ENCODE measurements around the gene HES6.
A peak's percentile ranks its signal among the peaks of the same experiment; 100 is the strongest.
"Not testable (repeated sequence)": the region's sequence is repeated elsewhere in the genome, so short reads cannot be mapped to it uniquely, and the experiment has no call there.

Gene HES6

DNA sequence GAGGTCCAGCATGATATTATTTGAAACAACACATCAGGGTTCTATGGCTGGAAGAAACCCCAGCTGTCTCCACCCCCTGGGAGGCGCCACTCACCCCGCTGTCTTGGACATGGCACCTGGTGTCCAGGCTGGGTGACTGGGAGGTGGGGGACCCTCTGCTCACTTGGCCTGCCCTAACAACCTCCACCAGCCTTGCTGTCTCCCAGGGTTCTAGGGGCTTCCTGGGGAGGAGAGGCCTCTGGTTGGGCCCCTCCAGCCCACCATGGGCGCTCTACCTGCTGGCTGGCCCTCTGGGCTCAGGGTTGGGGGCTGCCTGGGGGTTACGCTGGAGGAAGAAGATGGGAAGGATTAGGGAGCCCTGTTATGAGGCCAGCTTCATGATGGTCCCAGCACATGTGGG, 32.3 kb upstream of the HES6 start:
- DNase-seq: no peak

DNA sequence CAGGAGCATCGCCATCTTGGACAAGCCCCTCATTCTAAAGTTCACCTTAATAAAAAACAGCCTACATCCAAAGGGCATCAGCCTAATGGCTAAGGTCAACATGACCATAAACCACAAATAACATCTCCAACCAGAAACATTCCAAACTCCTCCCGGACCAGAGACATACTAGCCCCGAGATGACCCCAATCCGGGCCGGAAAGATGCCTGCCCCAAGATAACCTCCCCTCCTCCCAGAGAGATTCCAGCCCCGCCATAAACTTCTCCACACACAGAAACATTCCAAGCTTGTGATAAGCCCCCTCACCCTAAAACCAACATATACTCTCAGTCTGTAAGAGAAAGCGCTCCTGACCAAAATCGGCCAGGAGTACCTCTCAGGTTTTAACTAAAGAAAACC, 31.8 kb upstream of the HES6 start:
- DNase-seq: not testable (repeated sequence)

DNA sequence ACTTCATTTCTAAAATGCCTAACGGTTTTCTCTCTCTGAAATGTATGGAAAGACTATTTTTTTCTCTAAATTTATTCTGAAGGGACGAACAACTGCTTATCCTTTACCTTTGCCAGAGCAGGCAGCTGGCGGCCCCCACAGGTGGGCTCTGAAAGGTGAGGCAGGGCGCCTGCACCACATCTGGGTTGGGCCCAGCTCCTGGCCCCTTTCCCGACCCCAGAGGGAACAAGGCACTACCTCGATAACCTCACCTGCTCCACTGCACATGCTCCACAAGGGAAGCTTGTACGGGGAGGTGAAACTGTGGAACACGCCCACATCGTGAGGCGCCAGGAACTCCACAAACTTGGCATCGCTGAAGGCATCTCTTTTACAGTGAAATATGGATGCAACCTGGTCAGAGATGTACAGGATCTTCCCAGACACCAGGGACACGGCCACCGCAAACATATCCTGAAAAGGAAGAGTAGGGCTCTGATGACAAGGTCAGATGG, 31.3 kb upstream of the HES6 start:
- no peak for DNase-seq

DNA sequence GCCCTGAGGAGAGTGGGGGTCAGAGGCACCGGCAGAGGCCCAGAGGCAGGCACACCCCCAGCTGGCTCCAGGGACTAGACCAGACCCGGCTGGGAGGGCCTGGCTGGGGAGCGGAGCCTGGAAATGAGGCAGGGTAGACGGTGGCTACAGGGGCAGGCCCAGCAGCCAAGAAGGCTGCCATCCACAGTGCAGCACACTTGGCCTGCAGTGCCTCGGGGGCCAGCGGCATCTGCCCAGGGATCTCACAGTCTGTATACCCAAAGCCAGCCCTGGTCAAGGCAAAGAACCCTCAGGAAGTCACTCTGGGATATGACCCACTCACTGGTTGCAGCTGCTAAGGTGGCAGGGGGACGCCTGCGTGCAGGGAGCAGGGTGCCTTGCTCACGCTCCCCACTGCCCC, 30.8 kb upstream of the HES6 start:
- no peak for DNase-seq

DNA sequence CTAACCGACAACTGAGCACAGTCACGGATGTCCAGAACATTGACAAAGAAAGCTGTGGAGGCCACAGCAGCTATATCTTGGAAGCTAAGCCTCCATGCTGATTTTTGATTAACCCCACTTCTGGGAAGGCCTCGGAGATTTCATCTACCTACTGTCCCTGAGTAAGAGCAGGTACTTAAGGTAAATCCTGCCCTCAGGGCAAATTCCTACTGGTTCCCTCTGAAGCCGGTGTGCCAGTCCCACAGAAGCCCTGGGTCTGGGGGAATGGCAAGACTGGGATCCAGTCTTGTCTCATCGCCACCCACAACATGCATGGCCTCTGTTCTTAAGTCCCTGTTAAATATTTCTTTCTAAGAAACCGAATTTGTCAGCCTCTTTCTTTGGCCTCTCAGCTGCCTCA, 29.9 kb upstream of the HES6 start:
- no peak for DNase-seq

DNA sequence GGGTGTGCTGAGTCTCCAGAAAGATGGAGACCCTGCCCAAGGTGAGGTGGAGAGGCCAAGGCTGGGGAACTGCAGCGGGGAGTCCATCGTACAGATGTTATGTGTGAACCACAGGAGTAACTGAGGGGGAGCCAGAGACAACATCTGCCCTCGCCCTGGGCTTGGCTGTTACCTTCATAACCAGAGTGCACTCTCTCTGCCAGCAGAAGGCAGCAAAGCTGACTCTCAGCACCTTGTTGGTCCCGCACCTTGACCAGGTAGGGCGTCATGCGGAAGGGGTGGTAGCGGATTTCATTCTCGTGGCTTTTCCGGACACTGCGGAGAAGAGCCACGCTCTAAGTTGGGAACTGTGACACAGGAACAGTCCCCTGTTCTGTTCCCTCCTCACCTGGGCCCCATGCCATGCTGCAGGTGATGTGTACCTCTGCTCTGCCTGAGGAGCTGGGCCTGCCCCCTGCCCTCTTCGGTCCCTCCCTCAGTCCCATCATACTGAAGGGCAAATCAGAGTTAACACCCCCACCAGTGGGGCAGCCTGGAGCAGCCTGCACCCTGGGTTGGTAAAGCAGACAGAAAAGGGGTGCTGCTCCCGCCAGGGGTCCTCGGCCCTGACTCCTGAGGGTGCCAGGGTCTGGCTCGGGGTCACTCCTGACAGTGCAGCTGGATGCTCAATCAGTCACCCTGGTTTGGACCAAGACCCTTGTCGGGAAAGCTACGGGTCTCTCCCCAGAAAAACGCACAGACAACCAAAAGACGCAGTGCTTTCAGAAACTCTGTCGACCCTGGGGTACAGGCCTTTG, 28.2 kb upstream of the HES6 start:
- no peak for DNase-seq

DNA sequence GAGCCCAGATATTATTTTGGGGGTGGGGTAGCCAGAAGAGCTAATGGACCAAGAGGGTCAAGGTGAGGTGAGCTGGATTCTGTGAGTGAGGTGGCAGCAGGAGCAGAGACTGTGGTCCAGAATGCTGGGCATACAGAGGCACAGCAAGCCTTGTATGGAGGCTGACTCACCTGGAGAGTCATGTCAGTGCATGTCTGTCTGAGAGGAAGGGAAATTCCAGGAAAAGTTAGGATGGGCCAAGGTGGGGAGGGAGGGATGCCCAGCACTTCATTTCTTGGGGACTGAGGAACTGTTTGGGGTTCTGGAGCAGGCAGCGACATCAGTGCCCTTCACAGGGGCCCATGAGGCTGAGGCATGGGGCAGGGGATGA, 27.5 kb upstream of the HES6 start:
- DNase-seq: no peak

DNA sequence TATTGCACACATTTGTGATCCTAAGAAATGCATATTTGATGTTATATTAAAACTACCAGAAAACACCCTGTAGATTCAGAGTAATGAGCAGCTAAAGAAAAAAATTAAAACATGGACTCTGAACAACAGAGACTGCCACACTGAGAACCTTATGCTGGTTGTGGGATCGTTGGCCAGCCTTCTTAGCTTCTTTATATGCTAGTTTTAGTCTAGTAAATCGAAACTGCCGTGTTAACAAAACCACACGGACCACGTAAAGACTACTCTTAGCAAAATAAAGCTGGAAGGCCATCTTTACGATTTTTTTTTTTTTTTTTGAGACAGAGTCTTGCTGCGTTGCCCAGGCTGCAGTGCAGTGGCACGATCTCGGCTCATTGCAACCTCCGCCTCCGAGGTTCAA, 25.8 kb upstream of the HES6 start:
- DNase-seq: no peak

DNA sequence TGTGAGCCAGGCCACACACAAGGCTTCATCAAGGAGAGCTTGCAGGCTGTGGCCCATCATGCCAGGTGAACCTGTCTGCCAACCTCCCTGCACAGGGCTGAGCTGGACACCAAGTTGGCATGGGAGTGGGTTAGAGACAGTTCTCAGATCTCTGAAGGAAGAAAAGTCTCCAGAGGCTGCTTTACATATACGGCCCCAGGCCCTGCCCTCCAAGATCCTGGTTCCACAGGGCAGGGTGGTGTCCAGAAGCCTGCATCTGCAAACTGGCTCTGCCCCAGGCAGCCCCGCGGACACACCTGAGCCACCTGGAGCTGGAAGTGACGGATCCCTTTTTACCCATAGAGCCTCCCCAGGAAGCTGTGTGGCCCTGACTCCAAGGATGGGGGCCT, 24.2 kb upstream of the HES6 start:
- DNase-seq: no peak

DNA sequence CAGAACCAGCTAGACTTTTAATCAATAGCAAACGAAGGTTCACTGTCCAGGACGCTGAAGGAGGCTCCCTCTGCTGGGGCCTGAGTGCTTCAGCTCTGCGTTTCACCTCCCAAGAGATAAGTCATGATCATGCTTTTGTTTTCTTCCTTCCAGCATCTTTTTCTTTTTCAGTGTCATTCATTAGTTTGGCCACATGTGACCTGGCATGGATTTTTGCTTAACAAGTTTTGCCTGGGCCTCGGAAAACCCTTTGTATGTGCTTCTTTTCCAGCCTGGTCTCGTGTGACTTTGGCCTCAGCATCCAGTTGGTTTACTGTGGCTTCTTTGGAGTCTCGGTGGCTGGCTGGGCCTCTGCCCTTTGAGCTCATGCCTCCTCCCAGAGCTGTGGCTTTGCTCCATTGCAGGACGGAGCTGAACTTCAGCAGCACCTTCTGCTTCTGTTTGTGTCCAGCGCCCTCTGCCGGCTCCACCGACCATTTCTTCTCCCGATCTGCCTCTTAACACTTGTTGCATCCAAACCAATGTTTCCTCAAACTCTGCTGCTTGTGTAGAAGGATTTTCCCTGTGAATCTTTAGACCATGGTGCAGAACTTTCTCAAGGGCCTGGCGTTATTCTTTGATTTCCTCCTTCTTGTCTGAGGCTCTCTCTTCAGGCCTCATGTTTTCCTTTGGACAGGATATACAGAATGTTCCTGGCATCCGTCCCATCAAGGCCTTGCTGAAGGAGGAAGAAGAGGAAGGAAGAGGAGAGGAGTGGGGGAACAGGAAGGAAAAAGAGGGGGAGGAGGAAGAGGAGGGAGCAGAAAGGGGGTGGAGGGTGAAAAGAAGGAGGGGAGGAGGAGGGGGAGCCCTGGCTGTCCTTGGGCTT, 23.6 kb upstream of the HES6 start:
- peak; percentile 65 for DNase-seq

DNA sequence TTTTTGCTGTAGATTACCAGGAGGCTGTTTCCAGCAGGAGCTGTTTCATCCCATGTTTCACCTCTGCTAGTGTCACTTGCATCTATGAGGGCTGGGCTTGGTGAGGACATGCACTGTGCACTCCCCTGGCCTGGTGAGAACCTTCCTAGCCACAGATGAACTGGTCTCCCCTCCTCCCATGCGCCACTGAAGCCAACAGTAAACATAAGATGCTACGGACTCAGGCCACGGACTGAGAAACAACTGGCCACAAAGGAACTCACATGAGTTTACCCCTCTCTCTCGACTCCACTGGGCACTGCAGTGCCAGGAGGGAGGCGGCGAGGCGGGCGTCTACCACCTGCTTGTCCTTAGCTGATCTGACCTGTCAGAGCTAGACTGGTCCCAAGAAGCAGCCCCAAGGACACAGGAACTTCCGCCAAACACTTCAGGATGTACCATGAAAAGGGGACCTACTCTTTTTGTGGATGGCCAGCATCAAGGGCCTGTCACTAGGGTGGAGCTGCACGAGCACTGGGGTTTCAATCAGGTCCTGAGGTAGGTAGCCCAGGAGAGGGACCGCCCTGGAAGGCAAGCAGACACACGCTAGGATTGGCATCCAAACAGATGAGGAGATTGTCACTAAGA, 22.8 kb upstream of the HES6 start:
- no peak for DNase-seq

DNA sequence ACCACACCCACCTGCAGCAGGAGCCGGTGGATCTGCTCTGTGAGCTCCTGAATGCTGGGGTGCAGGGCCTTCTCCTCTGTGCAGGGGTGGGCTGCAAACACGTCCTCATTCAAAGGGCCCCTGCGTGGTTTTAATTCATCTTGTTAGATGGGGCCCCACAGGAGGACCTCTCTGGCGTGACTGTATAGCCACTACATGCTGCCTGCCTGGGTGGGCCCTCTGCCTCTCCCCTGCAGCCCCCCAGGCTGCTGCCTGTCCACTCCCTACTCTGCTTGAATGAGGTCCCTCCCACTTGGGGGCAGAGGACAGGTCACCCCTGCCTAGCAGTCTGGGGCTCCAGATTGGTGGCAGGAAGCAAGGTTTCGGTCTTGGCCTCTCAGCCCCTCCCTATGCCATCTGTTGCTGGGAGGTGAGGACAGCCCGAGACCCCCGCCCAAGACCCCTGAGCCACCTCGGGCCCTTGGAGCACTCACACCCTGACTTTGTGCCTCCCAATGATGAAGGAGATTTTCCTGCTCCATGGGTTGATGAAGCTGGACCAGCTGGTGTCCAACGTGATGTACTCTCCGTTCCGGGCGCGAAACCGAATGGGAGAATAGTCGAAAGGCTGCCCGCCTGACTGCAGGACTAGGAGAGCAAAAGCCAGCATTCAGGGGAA, 22.0 kb upstream of the HES6 start:
- no peak for DNase-seq

DNA sequence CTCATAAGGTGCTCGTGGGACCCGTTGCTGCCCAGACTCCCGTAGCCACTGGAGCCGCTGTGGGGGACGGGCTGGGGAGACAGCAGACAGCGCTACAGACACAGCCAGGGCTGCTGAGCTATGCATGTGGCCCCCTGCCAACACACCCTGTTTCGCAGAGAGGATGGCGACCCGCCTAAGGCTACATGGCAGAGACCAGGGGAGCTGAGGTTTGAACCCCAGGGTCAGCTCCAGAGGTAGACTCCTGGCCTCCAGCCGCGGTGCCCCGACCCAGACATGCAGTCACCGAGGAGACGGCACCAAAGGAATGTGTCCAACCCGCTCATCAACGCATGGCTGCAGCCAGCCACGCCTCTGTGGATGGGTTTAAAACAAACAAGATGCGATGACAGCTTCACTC, 21.0 kb upstream of the HES6 start:
- no peak for DNase-seq

DNA sequence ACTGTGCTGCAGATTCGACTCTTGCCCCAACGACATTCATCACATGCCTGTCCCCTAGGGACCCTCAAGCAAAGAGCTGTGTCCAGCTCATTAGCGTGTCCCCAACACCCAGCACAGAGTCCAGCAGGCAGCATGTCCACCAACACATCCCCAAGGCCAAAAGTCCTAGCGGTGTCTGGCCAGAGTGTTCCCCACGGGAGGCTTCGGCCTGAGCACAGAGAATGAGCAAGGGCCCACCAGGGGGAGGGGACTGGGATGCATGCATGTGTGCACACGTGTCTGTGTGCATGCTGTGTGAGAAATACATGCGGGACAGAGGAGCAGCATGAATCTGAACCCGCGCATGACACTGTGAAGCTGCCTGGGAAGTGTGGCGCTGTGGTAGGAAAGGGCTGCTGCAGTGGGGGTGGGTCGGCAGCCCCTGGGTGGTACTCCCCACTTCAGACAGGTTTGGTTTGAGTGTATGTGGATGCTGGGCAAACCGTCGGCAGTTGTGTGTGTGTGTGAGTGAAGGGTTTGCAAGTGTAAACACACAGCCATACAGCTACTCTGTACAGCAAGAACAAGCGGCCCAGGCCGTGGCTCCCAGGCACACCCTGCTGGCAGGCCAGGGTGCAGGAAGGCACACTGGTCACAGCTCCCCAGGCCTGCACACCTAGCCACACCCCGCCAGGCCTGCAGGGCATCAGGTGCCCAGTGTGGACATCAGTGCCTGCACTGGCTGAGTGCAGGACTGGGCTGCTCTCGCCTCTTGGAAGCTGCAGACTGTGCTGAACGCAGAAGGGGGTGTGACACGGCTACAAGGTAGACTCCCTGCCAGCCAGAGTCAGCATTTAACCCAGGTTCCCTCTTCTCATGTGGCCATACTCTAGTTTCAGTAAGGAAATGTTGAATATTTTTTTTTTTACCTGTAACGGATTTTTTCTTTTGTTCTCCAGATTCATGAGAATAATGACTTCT, 19.5 kb upstream of the HES6 start:
- DNase-seq: no peak

DNA sequence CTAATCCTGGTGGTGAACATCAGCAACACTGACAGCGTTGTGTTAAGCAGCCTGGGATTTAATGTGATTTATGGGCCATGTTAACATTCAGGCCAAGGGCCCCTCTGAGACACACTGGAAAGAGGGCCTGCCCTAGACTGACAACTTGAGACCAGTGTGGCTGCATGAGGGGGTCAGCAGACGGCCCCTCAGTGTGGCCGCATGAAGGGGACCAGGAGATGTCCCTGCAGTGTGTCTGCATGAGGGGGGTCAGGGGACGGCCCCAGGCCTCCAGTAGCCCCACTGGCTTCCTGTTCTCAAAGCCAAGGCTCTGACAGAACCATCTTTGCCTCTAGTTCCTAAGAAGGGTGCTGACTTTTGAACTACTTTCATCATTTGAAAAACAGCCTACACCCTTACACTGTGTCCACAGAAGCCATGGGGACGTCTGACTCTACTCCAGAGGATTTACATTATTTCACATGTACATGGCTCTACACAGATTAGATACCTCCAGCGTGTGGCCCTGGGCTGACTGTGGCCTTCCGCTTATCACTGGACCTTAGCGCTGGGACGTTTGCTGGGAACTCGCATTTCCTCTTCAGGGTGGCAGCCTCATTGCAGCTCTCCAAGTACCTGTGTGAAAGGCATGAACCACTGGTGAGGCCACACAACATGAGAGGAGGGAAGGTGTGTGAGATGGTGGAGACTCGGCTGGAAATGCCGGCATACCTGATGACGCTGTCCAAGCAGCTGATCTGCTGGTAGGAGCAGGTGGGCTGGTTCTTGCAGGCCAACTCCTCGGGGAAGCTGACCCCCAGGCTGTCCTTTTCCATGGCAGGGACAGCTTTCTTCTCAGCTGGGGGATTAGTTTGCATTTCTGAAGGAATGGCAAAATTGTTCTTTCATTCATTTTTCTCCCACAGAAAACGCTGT, 18.2 kb upstream of the HES6 start:
- no peak for DNase-seq

DNA sequence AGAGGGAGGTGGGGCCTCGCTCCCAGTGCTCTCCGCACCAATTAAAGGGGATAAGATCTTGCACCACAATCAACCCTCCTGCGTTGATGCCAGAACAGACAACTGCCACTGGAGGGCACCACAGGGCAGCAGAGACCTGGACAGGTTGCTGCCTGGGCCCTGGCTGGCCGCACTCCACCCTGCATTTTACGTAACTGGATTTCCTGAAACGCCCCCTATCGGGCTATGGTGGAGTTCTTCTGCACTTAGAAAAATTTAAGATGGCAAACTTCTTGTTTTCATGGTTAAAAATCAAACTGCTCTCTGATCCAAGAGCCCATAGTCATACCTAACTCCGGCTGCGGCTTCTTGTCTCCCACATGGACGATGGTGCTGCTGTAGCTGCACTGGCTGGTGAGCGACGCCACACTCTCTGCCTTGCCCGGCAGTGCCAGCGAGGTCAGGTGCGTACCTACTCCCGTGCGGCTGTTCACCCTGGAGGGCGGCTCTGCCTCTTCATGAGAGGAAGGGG, 16.8 kb upstream of the HES6 start:
- DNase-seq: peak; percentile 59

DNA sequence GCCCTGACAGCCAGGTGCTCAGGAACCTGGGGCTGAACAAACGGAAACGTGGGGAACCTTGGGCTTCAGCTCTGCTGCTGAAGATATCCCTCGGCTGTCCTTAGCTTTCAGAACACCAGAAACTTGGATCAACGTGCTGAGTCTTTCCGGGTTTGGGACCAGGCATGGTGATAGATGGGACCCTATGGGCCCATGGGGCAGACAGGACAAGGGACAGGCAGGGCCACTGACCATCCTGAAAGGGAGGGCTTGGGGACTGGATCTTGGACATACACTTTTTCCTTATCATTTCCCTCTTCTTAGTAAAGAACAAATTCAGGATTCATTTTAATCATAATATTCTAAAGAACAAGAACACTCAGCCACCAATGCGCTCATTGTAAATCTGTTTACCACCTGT, 16.3 kb upstream of the HES6 start:
- DNase-seq: no peak

DNA sequence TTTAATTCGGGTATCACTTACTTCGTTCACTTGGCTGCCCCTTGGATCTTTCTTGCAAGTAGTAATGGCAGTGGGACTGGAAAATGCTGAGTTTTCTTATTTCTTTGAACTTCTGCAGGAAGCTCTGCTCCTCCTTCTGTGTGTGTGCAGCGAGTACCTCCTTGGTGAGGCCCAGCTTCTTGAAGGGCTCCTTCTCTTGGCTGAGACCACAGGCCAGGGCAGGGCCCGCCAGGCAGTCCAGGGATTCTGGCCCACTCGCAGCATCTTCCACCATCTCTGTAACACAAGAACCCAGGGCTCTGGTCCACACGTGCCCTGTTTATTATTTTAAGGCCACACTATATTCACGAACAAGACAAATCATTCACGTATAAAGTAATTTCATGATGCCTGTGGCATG, 15.8 kb upstream of the HES6 start:
- DNase-seq: no peak

DNA sequence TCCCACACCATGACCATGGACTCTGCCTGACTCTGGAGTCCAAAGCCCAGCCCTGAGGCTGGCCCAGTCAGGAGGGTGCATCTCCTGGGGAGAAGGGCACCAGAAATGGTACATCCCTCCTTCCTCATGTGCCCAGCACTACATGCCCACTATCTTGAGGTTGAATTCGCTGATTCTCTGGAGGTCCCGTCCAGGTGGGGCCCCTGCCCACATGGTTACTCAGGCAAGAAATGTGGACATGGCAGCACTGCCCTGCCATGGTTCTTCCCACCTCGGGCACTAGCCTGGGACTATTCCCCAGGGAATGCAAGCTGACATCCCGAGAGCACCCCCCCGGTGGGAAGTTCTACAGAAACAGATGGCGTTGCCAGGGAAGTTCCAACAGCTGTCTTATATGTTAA, 15.3 kb upstream of the HES6 start:
- DNase-seq: no peak

DNA sequence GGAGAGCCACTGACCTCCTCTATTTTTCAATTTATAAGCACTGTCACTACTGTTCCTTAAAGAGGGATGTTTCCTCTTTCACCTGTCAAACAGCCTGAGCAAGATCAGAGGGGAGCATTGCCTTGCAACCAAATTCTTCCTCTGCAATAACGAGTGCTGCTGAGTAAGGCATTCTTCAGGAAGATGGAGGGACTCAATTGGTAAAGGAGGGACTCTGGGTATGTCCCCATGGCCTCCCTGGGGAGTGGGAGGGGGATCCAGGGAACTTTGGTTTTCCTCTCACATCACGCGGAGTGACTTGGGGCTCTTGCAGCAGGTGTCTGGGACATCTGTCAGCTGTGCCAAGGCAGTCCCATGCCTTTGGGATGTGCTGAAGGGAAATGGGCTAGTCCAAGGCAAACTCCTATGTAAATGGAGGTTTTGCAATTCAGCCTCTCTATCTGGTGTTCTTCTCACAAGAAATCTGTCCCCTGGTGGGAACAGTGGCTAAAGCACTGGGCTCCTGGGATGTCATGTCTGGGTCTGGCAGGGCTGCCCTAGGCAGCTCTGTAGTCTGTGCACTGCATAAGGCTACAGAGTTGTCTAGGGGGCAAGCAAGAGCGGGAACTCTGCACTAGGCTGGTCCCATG, 14.4 kb upstream of the HES6 start:
- DNase-seq: no peak
